Caki2 (cell line): ENCODE measurements around the gene TDRD12. TPM values are rescaled to one million over a fixed set of nuclear protein-coding genes. Genes with fewer than 3 reads are reported as not detected.
"Not testable (repeated sequence)": the region's sequence is repeated elsewhere in the genome, so short reads cannot be mapped to it uniquely, and the experiment has no call there.

Experiments
- DNase-seq: peaks from one replicate; pipeline ENCODE4 v3.0.0-alpha.2; 2015; ENCODE audit warnings: low read depth
- in situ Hi-C: cut with HindIII; loops from 2 replicates; pipeline ENCODE4 v1.10.0; 2016; ENCODE audit warnings: low sequenced_read_pairs, low pct_unique_long_range_greater_than_20kb, mixed read lengths
- total RNA-seq: library from RNA; depleted of rRNA; stranded (reverse); fragments of >200 nt; shearing (Covaris generic); gene quantifications from 2 replicates; pipeline ENCODE4 v1.2.3, GENCODE V29; 2014; ENCODE audit warnings: low replicate concordance

Gene TDRD12
- total RNA-seq, 1 experiment from 2014 or later: 4.4 TPM

GRCh38 chr19:32787161-32787813 is 67.7 kb downstream of the TDRD12 start:
- DNase-seq, in situ Hi-C loops: not testable (repeated sequence)

DNA sequence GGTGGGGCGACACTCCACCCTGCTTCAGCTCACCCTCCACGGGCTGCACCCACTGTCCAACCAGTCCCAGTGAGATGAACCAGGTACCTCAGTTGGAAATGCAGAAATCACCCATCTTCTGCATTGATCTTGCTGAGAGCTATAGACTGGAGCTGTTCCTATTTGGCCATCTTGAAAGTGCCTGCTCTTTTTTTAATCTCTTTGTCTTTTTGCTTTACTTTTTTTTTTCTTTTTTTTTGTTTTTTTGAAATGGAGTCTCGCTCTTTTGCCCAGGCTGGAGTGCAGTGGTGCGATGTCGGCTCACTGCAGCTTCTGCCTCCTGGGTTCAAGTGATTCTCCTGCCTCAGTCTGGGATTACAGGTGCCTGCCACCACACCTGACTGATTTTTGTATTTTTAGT is 68.3 kb downstream of the TDRD12 start:
- DNase-seq, in situ Hi-C loops: not testable (repeated sequence)

GRCh38 chr19:32789429-32789828 is 69.9 kb downstream of the TDRD12 start:
- DNase-seq: no peak
- in situ Hi-C loops: no loop called here

DNA sequence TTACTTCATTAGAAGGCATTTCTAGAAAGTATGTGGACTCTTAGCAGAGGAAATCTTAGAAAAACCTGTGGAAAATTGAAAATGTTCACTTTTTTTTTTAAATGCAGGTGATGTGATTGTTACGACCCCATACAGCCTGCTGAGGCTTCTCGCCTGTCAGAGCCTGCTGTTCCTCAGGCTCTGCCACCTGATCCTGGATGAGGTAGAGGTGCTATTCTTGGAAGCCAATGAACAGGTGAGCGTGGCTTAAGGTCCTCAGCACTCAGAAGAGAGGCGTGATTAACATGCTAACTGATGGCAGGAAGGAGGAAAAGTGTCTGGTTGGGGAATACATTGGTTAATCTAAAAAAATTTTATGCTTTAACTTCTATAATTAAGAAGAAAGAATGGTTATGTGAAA is 78.6 kb downstream of the TDRD12 start:
- DNase-seq: no peak

GRCh38 chr19:32800191-32800590 is 80.6 kb downstream of the TDRD12 start:
- in situ Hi-C loops: no loop called here
- no peak for DNase-seq

More for the DNA sequence above, 78.6 kb downstream of the TDRD12 start:
- in situ Hi-C loops: no loop called here

DNA sequence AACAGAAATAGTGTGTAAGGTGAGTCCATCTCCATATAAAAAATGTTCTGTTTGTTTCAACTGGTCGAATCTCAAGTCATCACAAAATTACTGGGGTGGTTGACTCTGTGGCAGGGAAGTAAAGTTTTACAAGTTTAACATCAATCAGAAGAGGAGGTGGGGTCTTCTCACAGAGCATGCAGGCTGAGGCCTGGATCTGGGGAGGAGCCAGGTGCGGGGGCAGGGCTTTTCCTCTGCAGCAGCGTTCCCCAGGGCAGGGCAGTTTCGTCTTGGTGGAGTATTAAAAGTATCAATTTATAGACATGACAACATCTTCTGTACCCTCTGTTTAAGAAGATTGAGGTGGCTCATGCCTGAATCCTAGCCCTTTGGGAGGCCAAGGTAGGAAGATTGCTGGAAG is 81.2 kb downstream of the TDRD12 start:
- no peak for DNase-seq
- in situ Hi-C loops: no loop called here

GRCh38 chr19:32802840-32803239 is 83.3 kb downstream of the TDRD12 start:
- DNase-seq: no peak
- in situ Hi-C loops: no loop called here

DNA sequence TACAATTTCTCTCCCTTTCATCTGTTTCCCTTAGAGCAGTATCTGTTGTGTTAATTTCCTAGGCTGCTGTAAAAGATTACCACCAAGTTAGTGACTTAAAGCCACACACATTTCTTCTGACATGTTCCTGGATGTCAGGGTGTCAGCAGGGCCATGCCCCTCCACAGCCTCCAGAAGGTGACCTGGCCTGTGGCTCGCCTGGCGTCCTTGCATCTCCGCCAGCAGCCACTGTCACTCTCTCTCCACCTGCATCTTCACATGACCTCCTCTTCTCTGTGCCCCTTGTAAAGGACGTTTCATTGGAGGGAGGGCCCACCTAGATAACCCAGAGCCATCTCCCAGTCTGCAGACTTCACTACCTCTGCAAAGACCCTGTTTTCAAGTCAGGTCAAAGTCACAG is 88.7 kb downstream of the TDRD12 start:
- no peak for DNase-seq
- in situ Hi-C loops: no loop called here

GRCh38 chr19:32809254-32809653 is 89.7 kb downstream of the TDRD12 start:
- DNase-seq: no peak
- in situ Hi-C loops: no loop called here

- in situ Hi-C loops: no loop called here
- no peak for DNase-seq
Observed at GRCh38 chr19:32809754-32810153, 90.2 kb downstream of the TDRD12 start.

- in situ Hi-C loops: no loop called here
- no peak for DNase-seq
Observed at GRCh38 chr19:32810452-32810851, 90.9 kb downstream of the TDRD12 start.

- no peak for DNase-seq
- in situ Hi-C loops: no loop called here
Observed at GRCh38 chr19:32811151-32811550, 91.6 kb downstream of the TDRD12 start.

DNA sequence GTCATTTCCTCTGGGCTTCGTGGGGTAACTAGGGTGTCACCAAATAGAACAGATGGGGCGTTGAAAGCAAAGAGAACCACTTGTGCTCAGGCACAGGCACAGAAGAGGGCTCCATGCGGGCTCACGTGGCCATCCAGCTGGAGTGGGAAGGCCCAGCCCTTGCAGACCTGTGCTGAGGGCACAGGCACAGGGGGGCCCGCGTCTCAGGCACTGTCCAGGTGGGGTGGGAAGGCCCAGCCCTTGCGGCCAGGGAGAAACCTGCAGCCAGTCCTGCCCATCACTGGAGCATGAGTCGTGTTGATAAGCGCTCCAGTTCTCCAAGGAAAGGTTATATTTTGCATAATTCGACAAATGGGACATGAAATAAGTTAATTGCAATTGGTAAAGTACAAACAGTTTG is 92.5 kb downstream of the TDRD12 start:
- no peak for DNase-seq
- in situ Hi-C loops: no loop called here

DNA sequence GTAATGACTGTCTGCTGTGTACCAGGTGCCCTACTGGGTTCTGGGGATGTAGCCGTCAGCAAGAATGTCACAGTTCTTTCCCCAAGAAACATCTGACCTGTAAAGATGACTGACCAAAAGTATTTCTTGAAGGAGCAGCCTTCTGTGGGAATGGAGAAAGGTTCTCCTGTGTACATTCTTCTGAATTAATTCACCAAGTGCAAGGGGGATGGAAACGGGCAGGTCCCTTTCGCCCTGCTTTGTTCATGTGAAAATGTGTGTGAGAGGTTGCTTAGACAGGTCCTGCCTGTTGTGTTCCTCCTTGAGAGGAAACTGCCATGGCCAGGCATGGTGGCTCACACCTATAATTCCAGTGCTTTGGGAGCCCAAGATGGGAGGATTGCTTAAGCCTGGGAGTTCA is 93.0 kb downstream of the TDRD12 start:
- in situ Hi-C loops: no loop called here
- no peak for DNase-seq

DNA sequence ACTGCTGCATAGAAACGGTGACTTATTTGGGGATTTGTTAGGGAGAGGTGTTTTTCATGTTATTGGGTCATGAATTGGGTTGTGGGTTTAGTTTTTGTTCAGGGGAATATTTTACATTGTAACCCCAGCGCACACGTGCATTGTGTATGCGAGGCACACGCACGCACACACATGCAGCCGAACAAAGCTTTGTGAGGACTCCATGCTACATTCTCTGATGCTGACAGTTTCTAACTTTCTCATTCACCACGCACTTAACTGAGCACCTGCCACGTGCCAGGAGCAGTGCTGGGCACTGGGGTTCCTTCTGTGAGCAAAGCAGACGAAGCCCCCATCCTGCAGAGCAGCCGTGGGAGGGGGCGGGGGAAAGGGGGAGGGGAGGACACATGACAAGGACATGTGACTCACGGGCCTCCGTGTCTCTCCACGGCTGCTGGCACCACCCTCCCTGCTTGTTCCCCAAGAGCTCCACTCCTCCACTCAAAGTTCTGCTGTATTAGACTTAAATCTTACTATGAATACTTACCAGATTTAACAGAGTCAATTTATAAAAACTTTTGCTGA is 94.4 kb downstream of the TDRD12 start:
- DNase-seq: no peak
- in situ Hi-C loops: no loop called here

DNA sequence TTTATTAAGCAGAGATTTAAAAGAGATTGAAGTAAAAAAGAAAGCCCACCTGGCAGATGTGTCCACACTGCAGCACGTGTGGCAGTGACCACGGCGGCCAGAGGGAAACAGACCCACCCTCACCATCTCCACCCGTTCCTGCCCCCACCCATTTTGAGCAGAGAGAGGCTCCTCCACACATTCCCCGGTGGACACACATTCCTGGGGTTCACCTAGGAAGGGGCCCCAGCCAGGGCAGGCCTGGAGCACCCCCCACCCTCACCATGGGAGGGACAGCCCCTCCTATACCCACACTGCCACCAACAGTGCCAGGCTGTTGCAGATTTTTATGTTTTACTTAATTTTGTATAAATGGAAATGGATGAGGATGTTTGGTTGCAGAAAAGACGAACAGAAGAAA is 95.1 kb downstream of the TDRD12 start:
- no peak for DNase-seq
- in situ Hi-C loops: no loop called here

GRCh38 chr19:32816555-32817099 is 97.1 kb downstream of the TDRD12 start:
- no peak for DNase-seq
- in situ Hi-C loops: no loop called here

DNA sequence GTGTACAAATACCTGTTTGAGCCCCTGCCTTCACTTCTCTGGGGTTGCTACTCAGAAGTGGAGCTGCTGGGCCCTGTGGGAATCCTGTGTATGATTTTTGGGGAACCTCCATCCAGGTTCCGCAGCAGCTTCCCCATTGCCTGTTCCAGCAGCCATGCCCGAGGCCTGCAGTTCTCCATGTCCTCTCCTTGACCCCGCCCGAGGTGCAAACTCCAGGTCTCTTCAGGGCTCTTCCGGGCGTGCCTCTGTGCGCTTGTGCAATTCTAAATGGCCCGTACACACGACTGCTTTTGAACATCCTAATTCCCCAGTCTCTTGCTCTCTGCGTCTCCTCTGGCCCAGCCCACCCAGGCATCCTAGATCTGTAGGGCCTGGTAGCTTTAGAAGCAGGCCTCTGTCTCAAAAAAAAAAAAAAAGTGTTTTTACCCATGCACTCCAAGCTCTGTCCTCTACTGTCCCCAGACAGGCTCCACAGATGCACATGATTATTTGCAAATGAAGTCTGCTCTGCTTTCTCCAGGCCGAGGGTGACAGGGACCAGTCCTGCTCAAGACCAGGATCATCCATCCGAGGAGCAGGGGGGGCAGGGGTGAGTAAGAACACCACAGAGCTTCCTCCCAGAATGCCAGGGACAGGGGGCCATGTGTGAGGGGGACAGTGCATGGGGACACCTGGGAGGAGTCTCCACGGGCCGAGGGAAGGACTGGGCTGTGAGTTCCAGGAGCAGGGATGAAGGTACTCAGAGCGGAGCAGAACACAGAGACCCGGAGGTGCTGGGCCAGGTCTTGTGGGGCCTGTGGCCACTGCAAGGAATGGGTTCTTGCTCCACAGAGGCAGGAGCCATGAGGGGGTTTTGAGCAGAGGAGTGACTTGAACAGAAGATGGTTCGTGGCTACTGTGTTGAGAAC is 98.3 kb downstream of the TDRD12 start:
- in situ Hi-C loops: no loop called here
- no peak for DNase-seq

DNA sequence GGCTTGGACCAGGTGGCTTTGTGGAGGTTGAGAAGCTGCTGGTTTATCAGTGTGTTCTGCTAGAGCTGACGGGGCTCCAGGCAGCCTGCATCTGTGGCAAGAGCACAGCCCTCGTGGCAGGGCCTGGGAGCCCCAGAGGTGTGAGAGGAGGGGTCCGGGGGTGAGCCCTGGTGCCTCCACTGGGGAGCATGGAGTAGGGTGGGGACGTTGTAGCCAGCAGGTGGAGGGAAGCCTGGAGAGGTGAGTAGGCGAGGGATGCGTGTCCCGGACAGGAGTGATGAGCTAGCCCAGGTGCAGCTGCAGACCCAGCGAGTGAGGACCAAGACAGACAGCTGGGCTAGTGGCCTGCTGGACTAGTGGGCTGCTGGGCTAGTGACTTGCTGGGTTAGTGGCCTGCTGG is 99.0 kb downstream of the TDRD12 start:
- in situ Hi-C loops: no loop called here

More for the DNA sequence above, 99.0 kb downstream of the TDRD12 start:
- no peak for DNase-seq
